IMR-90 (cell line): ENCODE results near the gene KCNH5. TPM values are rescaled to one million over a fixed set of nuclear protein-coding genes. Genes with fewer than 3 reads are reported as not detected.

Source experiments
- ATAC-seq: fragments of 200-7000 bp; cut with Tn5 transposase; 2 replicates; pipeline ENCODE4 v1.9.1; 2020; ENCODE audit warnings: low read depth, mild to moderate bottlenecking, moderate library complexity
- BruUV-seq: library from RNA; stranded (reverse); fragments of 400-500 nt; replicated peaks from 2 replicates; lab custom pipeline; 2021; lab: Mats Ljungman, UMichigan
- CTCF ChIA-PET: fragments of 300-600 bp; formaldehyde crosslinking; extraction: SDS; loops from one replicate; lab custom pipeline; 2021; ENCODE audit warnings: antibody characterized with exemption; lab: Yijun Ruan, JAX
- POLR2A ChIA-PET: fragments of 300-600 bp; sonication (Branson Sonifier 250); formaldehyde crosslinking; loops from one replicate; lab custom pipeline; 2022; ENCODE audit warnings: antibody characterized with exemption; ENCODE audit not compliant: unreplicated experiment; lab: Charles Lee
- DNase-seq: peaks from one replicate; pipeline ENCODE4 v3.0.0; 2013
- H2AFZ ChIP-seq: replicated peaks from 2 replicates; pipeline ENCODE3; 2013; ENCODE audit warnings: low read length, mild to moderate bottlenecking; ENCODE audit not compliant: poor library complexity
- H2AK5ac ChIP-seq: 2 replicates; pipeline ENCODE4 v1.6.1; 2013; ENCODE audit warnings: low read depth, low read length, inconsistent platforms
- H2AK9ac ChIP-seq: replicated peaks from 2 replicates; pipeline ENCODE3; 2013; ENCODE audit warnings: mild to moderate bottlenecking, low read depth, low read length, moderate library complexity; ENCODE audit not compliant: poor library complexity
- H2BK120ac ChIP-seq: 2 replicates; pipeline ENCODE4 v1.6.1; 2013; ENCODE audit warnings: low read depth, low read length, inconsistent platforms
- H2BK15ac ChIP-seq: 3 replicates; pipeline ENCODE4 v1.6.1; 2013; ENCODE audit warnings: low read depth, low read length, inconsistent platforms
- H2BK20ac ChIP-seq: 2 replicates; pipeline ENCODE4 v1.6.1; 2013; ENCODE audit warnings: low read depth, mild to moderate bottlenecking, inconsistent platforms, low read length, moderate library complexity
- H2BK5ac ChIP-seq: 2 replicates; pipeline ENCODE4 v1.6.1; 2013; ENCODE audit warnings: mild to moderate bottlenecking, low read depth, low read length, inconsistent platforms; ENCODE audit not compliant: poor library complexity, severe bottlenecking
- H3K14ac ChIP-seq: replicated peaks from 2 replicates; pipeline ENCODE4 v1.6.1; 2013; ENCODE audit warnings: low read depth, low read length, inconsistent platforms
- H3K18ac ChIP-seq: 2 replicates; pipeline ENCODE4 v1.6.1; 2013; ENCODE audit warnings: low read depth, low read length, control low read depth
- H3K23ac ChIP-seq: 2 replicates; pipeline ENCODE4 v1.6.1; 2013; ENCODE audit warnings: low read depth, low read length, inconsistent platforms
- H3K27ac ChIP-seq: 2 replicates; pipeline ENCODE4 v1.5.1; 2013; ENCODE audit warnings: mild to moderate bottlenecking, control low read depth, low read length; ENCODE audit not compliant: insufficient read depth
- H3K27me3 ChIP-seq: 2 replicates; pipeline ENCODE4 v1.6.1; 2013; ENCODE audit warnings: low read length; ENCODE audit not compliant: control insufficient read depth, insufficient read depth
- H3K36me3 ChIP-seq: 2 replicates; pipeline ENCODE4 v1.6.1; 2013; ENCODE audit warnings: low read length, mixed read lengths; ENCODE audit not compliant: control insufficient read depth, insufficient read depth
- H3K4ac ChIP-seq: 2 replicates; pipeline ENCODE4 v1.6.1; 2013; ENCODE audit warnings: low read depth, low read length, inconsistent platforms
- H3K4me1 ChIP-seq: 2 replicates; pipeline ENCODE4 v1.6.1; 2013; ENCODE audit warnings: low read length, mixed read lengths; ENCODE audit not compliant: control insufficient read depth, insufficient read depth
- H3K4me2 ChIP-seq: 2 replicates; pipeline ENCODE4 v1.6.1; 2013; ENCODE audit warnings: low read depth, mild to moderate bottlenecking, control low read depth, low read length, moderate library complexity
- H3K4me3 ChIP-seq: 2 replicates; pipeline ENCODE4 v1.5.1; 2013; ENCODE audit warnings: low read depth, mild to moderate bottlenecking, control low read depth, low read length, moderate library complexity; ENCODE audit not compliant: insufficient read depth
- H3K56ac ChIP-seq: 2 replicates; pipeline ENCODE4 v1.6.1; 2013; ENCODE audit warnings: low read length, inconsistent platforms; ENCODE audit not compliant: insufficient read depth; ENCODE audit errors: extremely low read depth
- H3K79me1 ChIP-seq, 2 experiments: 2 replicates each; pipeline ENCODE4 v1.6.1; 2013; ENCODE audit warnings: low read length in 2 of 2, inconsistent platforms in 1 of 2, low read depth in 1 of 2
- H3K9ac ChIP-seq: 2 replicates; pipeline ENCODE4 v1.6.1; 2013; ENCODE audit warnings: low read depth, low read length, control low read depth
- H3K9me1 ChIP-seq: 2 replicates; pipeline ENCODE4 v1.6.1; 2013; ENCODE audit warnings: low read length, inconsistent platforms; ENCODE audit not compliant: insufficient read depth
- H3K9me3 ChIP-seq: 2 replicates; pipeline ENCODE4 v1.6.1; 2013; ENCODE audit warnings: low read length; ENCODE audit not compliant: control insufficient read depth, insufficient read depth
- H4K20me1 ChIP-seq: 2 replicates; pipeline ENCODE4 v1.6.1; 2013; ENCODE audit warnings: low read length, inconsistent platforms; ENCODE audit not compliant: insufficient read depth
- H4K5ac ChIP-seq: 2 replicates; pipeline ENCODE4 v1.6.1; 2013; ENCODE audit warnings: mild to moderate bottlenecking, low read depth, low read length, control low read depth
- H4K8ac ChIP-seq, 2 experiments: 2 replicates each; pipeline ENCODE4 v1.6.1; 2013; ENCODE audit warnings: low read depth in 2 of 2, low read length in 2 of 2, control low read depth in 1 of 2, inconsistent platforms in 1 of 2
- H4K91ac ChIP-seq: 2 replicates; pipeline ENCODE4 v1.6.1; 2013; ENCODE audit warnings: low read depth, low read length, inconsistent platforms; ENCODE audit not compliant: insufficient read depth
- BHLHE40 ChIP-seq: fragments of 150-350 bp; IDR thresholded peaks from 2 replicates; pipeline ENCODE4 v1.6.1; 2016; ENCODE audit warnings: mild to moderate bottlenecking, low read depth, low read length
- CEBPB ChIP-seq: IDR thresholded peaks from 2 replicates; pipeline ENCODE4 v1.6.1; 2012; ENCODE audit warnings: low read depth, low read length, improper control_type of control experiment
- CTCF ChIP-seq: conservative IDR thresholded peaks from 2 replicates; pipeline ENCODE4 v1.5.1; 2012; ENCODE audit warnings: mild to moderate bottlenecking, low read depth, low read length, improper control_type of control experiment
- ELK1 ChIP-seq: fragments of 150-350 bp; IDR thresholded peaks from 2 replicates; pipeline ENCODE4 v1.6.1; 2016; ENCODE audit warnings: low read depth, mild to moderate bottlenecking, low read length, moderate library complexity, borderline replicate concordance
- FOS ChIP-seq: fragments of 150-350 bp; IDR thresholded peaks from 2 replicates; pipeline ENCODE4 v1.6.1; 2016; ENCODE audit warnings: low read depth, low read length
- MAFK ChIP-seq: IDR thresholded peaks from 2 replicates; pipeline ENCODE4 v1.6.1; 2012; ENCODE audit warnings: low read depth, low read length, improper control_type of control experiment
- MXI1 ChIP-seq: IDR thresholded peaks from 2 replicates; pipeline ENCODE4 v1.6.1; 2012; ENCODE audit warnings: low read depth, mild to moderate bottlenecking, low read length, moderate library complexity, borderline replicate concordance
- NFE2L2 ChIP-seq: fragments of 150-350 bp; IDR thresholded peaks from 2 replicates; pipeline ENCODE4 v1.6.1; 2016; ENCODE audit warnings: low read depth, mild to moderate bottlenecking, low read length
- POLR2A ChIP-seq: IDR thresholded peaks from 2 replicates; pipeline ENCODE4 v1.6.1; 2012; ENCODE audit warnings: mild to moderate bottlenecking, low read depth, low read length
- RAD21 ChIP-seq: IDR thresholded peaks from 2 replicates; pipeline ENCODE4 v1.6.1; 2012; ENCODE audit warnings: low read length, improper control_type of control experiment
- RCOR1 ChIP-seq: IDR thresholded peaks from 2 replicates; pipeline ENCODE4 v1.6.1; 2012; ENCODE audit warnings: mild to moderate bottlenecking, low read length, improper control_type of control experiment; ENCODE audit not compliant: insufficient replicate concordance
- SMC3 ChIP-seq: fragments of 150-350 bp; IDR thresholded peaks from 2 replicates; pipeline ENCODE4 v1.6.1; 2016; ENCODE audit warnings: low read depth, mild to moderate bottlenecking, antibody characterized with exemption, low read length, moderate library complexity
- dilution Hi-C: fragments of 300-500 bp; cut with HindIII; formaldehyde crosslinking; loops from one replicate; pipeline ENCODE4 v1.14.3; 2018; ENCODE audit warnings: low sequenced_read_pairs; ENCODE audit not compliant: unreplicated experiment
- in situ Hi-C: fragments of 300-500 bp; cut with MboI; formaldehyde crosslinking; loops from 3 replicates; pipeline ENCODE4 v1.14.3; 2019; ENCODE audit warnings: low sequenced_read_pairs, inconsistent platforms, mixed read lengths
- intact Hi-C: fragments of 100-400 bp; cut with micrococcal nuclease; formaldehyde crosslinking; loops from 2 replicates; pipeline ENCODE4 v1.10.0; 2022
- polyA plus RNA-seq, 3 experiments: library from polyadenylated mRNA; depleted of rRNA; stranded (reverse); fragments of >200 nt; gene quantifications; 2 replicates each; pipeline ENCODE4 v1.2.3, GENCODE V29; 2012; ENCODE audit warnings: low replicate concordance in 1 of 3
- total RNA-seq: library from RNA; depleted of rRNA; stranded (reverse); fragments of >200 nt; gene quantifications from 2 replicates; pipeline ENCODE4 v1.2.3, GENCODE V29; 2012

Gene KCNH5
- total and polyA plus RNA-seq, 2 of the 4 experiments (the other 2 are of a cell fraction) = under 0.01 to 0.03 TPM

DNA sequence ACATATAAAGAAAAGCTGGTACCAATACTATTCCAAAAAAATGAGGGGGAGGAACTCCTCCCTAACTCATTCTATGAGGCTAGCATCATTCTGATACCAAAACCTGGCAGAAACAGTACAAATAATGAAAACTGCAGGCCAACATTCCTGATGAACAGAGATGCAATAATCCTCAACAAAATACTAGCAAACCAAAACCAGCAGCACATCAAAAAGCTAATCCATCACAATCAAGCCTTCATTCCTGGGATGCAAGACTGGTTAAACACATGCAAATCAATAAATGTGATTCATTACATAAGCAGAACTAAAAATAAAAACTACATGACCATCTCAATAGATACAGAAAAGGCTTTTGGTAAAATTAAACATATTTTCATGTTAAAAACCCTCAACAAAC lies 281.3 kb downstream of the KCNH5 start:
- Histone ChIP-seq H3K4me3 (no peak overlapping the region), H3K27ac (no peak overlapping the region), H4K8ac (no peak overlapping the region), H3K56ac (no peak overlapping the region), H3K4ac (no peak overlapping the region), H2BK120ac (no peak overlapping the region), H4K91ac (no peak overlapping the region), H2AK9ac (no peak overlapping the region), H3K23ac (no peak overlapping the region), H2BK20ac (no peak overlapping the region), H3K9me3 (peaks cover 5% of the 10 kb centered on the region), H3K27me3 (no peaks in the 10 kb centered on the region), H3K4me2 (no peak overlapping the region), H4K20me1 (no peaks in the 10 kb centered on the region), H3K14ac (no peak overlapping the region), H3K18ac (no peak overlapping the region), H3K9me1 (no peaks in the 10 kb centered on the region), H3K36me3 (no peaks in the 10 kb centered on the region), H2AFZ (no peak overlapping the region), H3K79me1 (no peaks in the 10 kb centered on the region), H2AK5ac (no peak overlapping the region), H3K9ac (no peak overlapping the region), H4K5ac (no peak overlapping the region), H2BK15ac (no peak overlapping the region), H2BK5ac (no peak overlapping the region), H3K4me1 (no peaks in the 10 kb centered on the region)
- DNase-seq = no peak
- ChIA-PET POLR2A (interaction anchor here (0.6 kb wide), 1 partner anchor 71 kb away, joined by 3 read pairs; no protein-coding TSS in a partner anchor), CTCF (no interaction called here)
- ATAC-seq = no peak
- TF ChIP-seq MAFK (no peak), CTCF (no peak), CEBPB (no peak), ELK1 (no peak), RCOR1 (no peak), NFE2L2 (no peak), BHLHE40 (no peak), MXI1 (no peak), POLR2A (no peak), SMC3 (no peak), FOS (no peak), RAD21 (no peak)
- dilution Hi-C loops = no loop called here
- in situ Hi-C loops = no loop called here
- intact Hi-C loops = loop anchor here (1.0 kb wide), 1 partner anchor 256 kb away; no protein-coding TSS in a partner anchor
- BruUV-seq = no TSS peak
